H1 (cell line): Measurements from ENCODE around the gene MYRIP. TPM values are rescaled to one million over a fixed set of nuclear protein-coding genes. Genes with fewer than 3 reads are reported as not detected.
A peak's percentile ranks its signal among the peaks of the same experiment; 100 is the strongest.

Experiments used
- CTCF ChIA-PET: fragments of 300-600 bp; sonication (Branson Sonifier 250); formaldehyde crosslinking; loops from one replicate; lab custom pipeline; 2021; ENCODE audit not compliant: partially characterized antibody; lab: Charles Lee
- POLR2A ChIA-PET: fragments of 300-600 bp; sonication (Branson Sonifier 250); formaldehyde crosslinking; loops from one replicate; lab custom pipeline; 2021; ENCODE audit warnings: inconsistent platforms; ENCODE audit not compliant: partially characterized antibody; lab: Charles Lee
- DNase-seq, 2 experiments: peaks; one replicate each; pipeline versions ENCODE4 v3.0.0 to v3.0.0-alpha.2; 2010 to 2022; ENCODE audit warnings: low spot score in 2 of 2, low read depth in 1 of 2, mixed read lengths in 1 of 2
- FAIRE-seq: peaks from 2 replicates; lab custom pipeline; 2011; peaks lifted over from hg19 to GRCh38; lab: Jason Lieb, UNC
- H2AFZ ChIP-seq: 2 replicates; pipeline ENCODE4 v1.8.1; 2012; ENCODE audit warnings: low read length, inconsistent platforms
- H2AK5ac ChIP-seq: 2 replicates; pipeline ENCODE4 v1.6.1; 2013; ENCODE audit warnings: low read depth, low read length
- H2BK120ac ChIP-seq: replicated peaks from 2 replicates; pipeline ENCODE3; 2013; ENCODE audit warnings: low read depth, low read length, inconsistent platforms
- H2BK12ac ChIP-seq: 2 replicates; pipeline ENCODE4 v1.6.1; 2013; ENCODE audit warnings: low read depth, low read length
- H2BK15ac ChIP-seq: 2 replicates; pipeline ENCODE4 v1.6.1; 2013; ENCODE audit warnings: low read length
- H2BK20ac ChIP-seq: 2 replicates; pipeline ENCODE4 v1.6.1; 2013; ENCODE audit warnings: low read length
- H2BK5ac ChIP-seq: 2 replicates; pipeline ENCODE4 v1.6.1; 2013; ENCODE audit warnings: low read depth, low read length
- H3K14ac ChIP-seq: 2 replicates; pipeline ENCODE4 v1.6.1; 2013; ENCODE audit warnings: inconsistent platforms; ENCODE audit not compliant: insufficient read length
- H3K18ac ChIP-seq: 2 replicates; pipeline ENCODE4 v1.6.1; 2013; ENCODE audit warnings: low read length; ENCODE audit errors: extremely low read depth
- H3K23ac ChIP-seq: 2 replicates; pipeline ENCODE4 v1.6.1; 2013; ENCODE audit warnings: inconsistent platforms; ENCODE audit not compliant: insufficient read length
- H3K23me2 ChIP-seq: 2 replicates; pipeline ENCODE4 v1.6.1; 2013; ENCODE audit warnings: low read depth, low read length
- H3K27ac ChIP-seq: 2 replicates; pipeline ENCODE4 v1.6.1; 2011; ENCODE audit warnings: low read depth, low read length, inconsistent platforms
- H3K27me3 ChIP-seq, 4 experiments: replicated peaks in 1 of 4; 1 replicate in 1 of 4; 2 replicates in 3 of 4; pipeline versions ENCODE4 v1.6.1 to v1.8.1; 2011 to 2013; ENCODE audit warnings: low read length in 3 of 4, mild to moderate bottlenecking in 3 of 4, inconsistent platforms in 2 of 4, mixed read lengths in 2 of 4, moderate library complexity in 1 of 4; ENCODE audit not compliant: control insufficient read depth in 3 of 4, insufficient read depth in 3 of 4; ENCODE audit errors: extremely low read depth in 1 of 4
- H3K36me3 ChIP-seq, 4 experiments: 2 replicates each; pipeline versions ENCODE4 v1.6.1 to v1.8.1; 2011 to 2013; ENCODE audit warnings: mild to moderate bottlenecking in 4 of 4, low read length in 3 of 4, moderate library complexity in 2 of 4, control low read depth in 1 of 4, inconsistent platforms in 1 of 4; ENCODE audit not compliant: insufficient read depth in 4 of 4, control insufficient read depth in 2 of 4
- H3K4ac ChIP-seq: replicated peaks from 2 replicates; pipeline ENCODE3; 2013; ENCODE audit warnings: low read length, low read depth, mixed read lengths, inconsistent platforms; ENCODE audit not compliant: insufficient read length
- H3K4me1 ChIP-seq, 4 experiments: replicated peaks in 1 of 4; 1 replicate in 1 of 4; 2 replicates in 3 of 4; pipeline versions ENCODE4 v1.6.1 to v1.8.1; 2011 to 2013; ENCODE audit warnings: low read length in 3 of 4, inconsistent platforms in 2 of 4, mixed read lengths in 1 of 4; ENCODE audit not compliant: insufficient read depth in 4 of 4, control insufficient read depth in 3 of 4
- H3K4me2 ChIP-seq, 2 experiments: 2 replicates each; pipeline versions ENCODE4 v1.6.1 to v1.8.1; 2011 to 2013; ENCODE audit warnings: low read depth in 2 of 2, low read length in 2 of 2, control low read depth in 1 of 2, inconsistent platforms in 1 of 2, mild to moderate bottlenecking in 1 of 2; ENCODE audit not compliant: insufficient read depth in 1 of 2
- H3K4me3 ChIP-seq, 4 experiments: fragments of 200-600, 300-600 bp in 1 of 4; sonication (generic), shearing (Covaris generic), sonication (Bioruptor Twin) in 1 of 4; 2 replicates each; pipeline versions ENCODE4 v1.5.1 to v1.8.1; 2011 to 2016; ENCODE audit warnings: low read length in 4 of 4, low read depth in 3 of 4, control low read depth in 2 of 4, inconsistent platforms in 2 of 4, mild to moderate bottlenecking in 2 of 4, mixed read lengths in 1 of 4, moderate library complexity in 1 of 4; ENCODE audit not compliant: insufficient read depth in 2 of 4; ENCODE audit errors: extremely low read depth in 1 of 4
- H3K56ac ChIP-seq: replicated peaks from 2 replicates; pipeline ENCODE3; 2013; ENCODE audit warnings: low read depth, mild to moderate bottlenecking, mixed read lengths, low read length, inconsistent platforms; ENCODE audit not compliant: insufficient read length
- H3K79me1 ChIP-seq: 2 replicates; pipeline ENCODE4 v1.6.1; 2013; ENCODE audit warnings: low read depth, low read length, control low read depth
- H3K79me2 ChIP-seq, 2 experiments: 2 replicates each; pipeline versions ENCODE4 v1.6.1 to v1.8.1; 2012 to 2013; ENCODE audit warnings: low read length in 2 of 2, mild to moderate bottlenecking in 2 of 2, inconsistent platforms in 1 of 2; ENCODE audit not compliant: insufficient read depth in 2 of 2, control insufficient read depth in 1 of 2
- H3K9ac ChIP-seq, 4 experiments: replicated peaks in 1 of 4; 1 replicate in 1 of 4; 2 replicates in 3 of 4; pipeline versions ENCODE4 v1.6.1 to v1.8.1; 2011 to 2013; ENCODE audit warnings: low read depth in 3 of 4, low read length in 3 of 4, control low read depth in 2 of 4, mild to moderate bottlenecking in 2 of 4, moderate library complexity in 2 of 4, inconsistent platforms in 1 of 4; ENCODE audit errors: extremely low read depth in 1 of 4
- H3K9me3 ChIP-seq, 2 experiments: 2 replicates each; pipeline versions ENCODE4 v1.6.1 to v1.8.1; 2012 to 2013; ENCODE audit warnings: mild to moderate bottlenecking in 2 of 2, moderate library complexity in 2 of 2, control low read depth in 1 of 2, inconsistent platforms in 1 of 2, low read depth in 1 of 2, low read length in 1 of 2, mixed read lengths in 1 of 2; ENCODE audit not compliant: insufficient read depth in 2 of 2
- H4K20me1 ChIP-seq, 2 experiments: replicated peaks in 1 of 2; 2 replicates each; pipeline versions ENCODE3 to v1.8.1; 2011 to 2013; ENCODE audit warnings: inconsistent platforms in 2 of 2, low read length in 2 of 2, mild to moderate bottlenecking in 1 of 2; ENCODE audit not compliant: insufficient read depth in 2 of 2, control insufficient read depth in 1 of 2
- H4K5ac ChIP-seq: 2 replicates; pipeline ENCODE4 v1.6.1; 2013; ENCODE audit warnings: low read length, low read depth, mixed read lengths, inconsistent platforms; ENCODE audit not compliant: insufficient read length
- H4K8ac ChIP-seq: 2 replicates; pipeline ENCODE4 v1.8.0; 2013; ENCODE audit warnings: mild to moderate bottlenecking, moderate library complexity, low read length, inconsistent platforms; ENCODE audit not compliant: insufficient read depth; ENCODE audit errors: extremely low read depth
- H4K91ac ChIP-seq: replicated peaks from 2 replicates; pipeline ENCODE3; 2013; ENCODE audit warnings: low read length, mixed read lengths, inconsistent platforms; ENCODE audit not compliant: insufficient read length
- BACH1 ChIP-seq: IDR thresholded peaks from 2 replicates; pipeline ENCODE4 v1.6.1; 2012; ENCODE audit warnings: low read length, improper control_type of control experiment
- CBX5 ChIP-seq: fragments of 300-800, 300-1000 bp; sonication (generic); IDR thresholded peaks from 2 replicates; pipeline ENCODE4 v1.7.1; 2016; ENCODE audit warnings: antibody characterized with exemption, low read length, low read depth
- CBX8 ChIP-seq: fragments of 300-800, 300-1000 bp; sonication (generic); IDR thresholded peaks from 2 replicates; pipeline ENCODE4 v1.7.1; 2016; ENCODE audit warnings: low read depth, low read length, borderline replicate concordance
- JUND ChIP-seq: IDR thresholded peaks from 2 replicates; pipeline ENCODE4 v1.6.1; 2011; ENCODE audit warnings: mild to moderate bottlenecking, improper control_type of control experiment, low read length
- NRF1 ChIP-seq: IDR thresholded peaks from 2 replicates; pipeline ENCODE4 v1.6.1; 2011; ENCODE audit warnings: mild to moderate bottlenecking, low read depth, low read length, improper control_type of control experiment
- RAD21 ChIP-seq, 2 experiments: IDR thresholded peaks in 1 of 2; conservative IDR thresholded peaks in 1 of 2; 2 replicates each; pipeline ENCODE4 v1.6.1; 2011; ENCODE audit warnings: low read depth in 2 of 2, low read length in 2 of 2, improper control_type of control experiment in 1 of 2, inconsistent platforms in 1 of 2, mild to moderate bottlenecking in 1 of 2, moderate library complexity in 1 of 2
- SIN3A ChIP-seq, 2 experiments: IDR thresholded peaks in 1 of 2; conservative IDR thresholded peaks in 1 of 2; 2 replicates each; pipeline ENCODE4 v1.6.1; 2011 to 2012; ENCODE audit warnings: low read length in 2 of 2, improper control_type of control experiment in 1 of 2, low read depth in 1 of 2, mild to moderate bottlenecking in 1 of 2
- SP2 ChIP-seq: IDR thresholded peaks from 2 replicates; pipeline ENCODE4 v1.6.1; 2012; ENCODE audit warnings: mild to moderate bottlenecking, low read length, inconsistent platforms
- SUZ12 ChIP-seq: fragments of 200-600 bp; sonication (generic); IDR thresholded peaks from 2 replicates; pipeline ENCODE4 v1.6.1; 2012; ENCODE audit warnings: mild to moderate bottlenecking, inconsistent platforms, low read length, moderate library complexity, mixed read lengths
- TAF7 ChIP-seq: optimal IDR thresholded peaks from 2 replicates; pipeline ENCODE3; 2011; ENCODE audit warnings: low read depth, mild to moderate bottlenecking, inconsistent platforms, low read length, moderate library complexity, borderline replicate concordance
- TBP ChIP-seq: IDR thresholded peaks from 2 replicates; pipeline ENCODE4 v1.6.1; 2011; ENCODE audit warnings: low read depth, low read length, improper control_type of control experiment
- WGBS, 2 experiments: shearing (Covaris generic) in 1 of 2; methylation state at CpG; one replicate each; pipeline versions ENCODE4 v1.1.6 to v1.1.7; 2013 to 2015; ENCODE audit warnings: low lambda C conversion rate in 2 of 2, mixed read lengths in 2 of 2, inconsistent platforms in 1 of 2, low coverage in 1 of 2, missing lambda C conversion rate in 1 of 2; ENCODE audit not compliant: insufficient replicate concordance in 2 of 2, insufficient coverage in 1 of 2, insufficient read length in 1 of 2; ENCODE audit errors: extremely low coverage in 1 of 2, missing lambda C conversion rate in 1 of 2; 5-methylcytosine and 5-hydroxymethylcytosine counted together
- polyA plus RNA-seq, 7 experiments: library from polyadenylated mRNA; depleted of rRNA in 3 of 7; stranded (reverse) in 5 of 7; unstranded in 2 of 7; fragments of >200 nt in 5 of 7; fragments of 200-250 nt in 2 of 7; gene quantifications; 1 replicate in 5 of 7; 2 replicates in 1 of 7; 4 replicates in 1 of 7; pipeline versions ENCODE4 v1.2.1 to v1.2.3, GENCODE V29; 2011 to 2013; ENCODE audit warnings: missing spikeins in 2 of 7, mixed read lengths in 2 of 7
- total RNA-seq: library from RNA; stranded (reverse); fragmentation: NEBNext Ultra II Directional; extraction: Animal tissue kit (Norgen Biotek cat#: 25700); gene quantifications from 2 replicates; pipeline ENCODE4 v1.2.1, GENCODE V29; 2021

MYRIP gene
- total and polyA plus RNA-seq, 2 of the 8 experiments (the other 6 are each of a cell fraction or from before 2014, with no cell fraction given) = 0.54 to 4.3 TPM

DNA sequence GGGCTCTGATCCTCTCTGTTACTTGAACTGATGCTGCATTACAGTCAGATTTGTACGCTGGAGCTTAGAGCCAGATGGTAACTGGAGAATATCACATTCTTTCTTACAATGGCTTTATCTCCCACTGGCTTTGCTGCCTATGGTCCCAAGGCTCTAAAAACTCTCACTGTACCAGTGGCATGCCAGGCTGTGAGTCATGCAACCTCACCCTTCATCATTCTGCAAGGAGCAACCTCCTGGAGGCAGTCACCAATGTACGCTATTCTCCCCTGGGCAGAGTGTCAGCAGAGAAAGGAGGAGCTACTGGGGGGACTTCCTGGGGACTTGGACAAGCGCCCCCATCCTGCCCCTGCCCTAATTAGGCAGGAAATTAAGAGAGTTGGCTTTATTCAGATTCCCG is 402.2 kb downstream of the MYRIP start:
- H3K4me1 ChIP-seq = no peaks in the 10 kb centered on the region
- POLR2A ChIA-PET = no interaction called here
- DNase-seq = no peak
- H2BK20ac ChIP-seq = no peak overlapping the region
- no peak overlapping the region for H2BK120ac ChIP-seq
- no peak overlapping the region for H2BK15ac ChIP-seq
- 83% methylated on average over 4 of the region's 4 CpGs; no CpG with 5 or more reads in 1 of the 2 experiments for WGBS, 2 experiments
- no peaks in the 10 kb centered on the region for H4K20me1 ChIP-seq
- H2BK5ac ChIP-seq = no peak overlapping the region
- H3K23me2 ChIP-seq = no peaks in the 10 kb centered on the region
- H3K4me2 ChIP-seq = no peak overlapping the region
- H3K79me2 ChIP-seq = no peaks in the 10 kb centered on the region
- H3K4me3 ChIP-seq = no peak overlapping the region
- H3K9ac ChIP-seq = no peak overlapping the region
- FAIRE-seq = no peak
- H2AFZ ChIP-seq = no peak overlapping the region
- no peak overlapping the region for H2AK5ac ChIP-seq
- peak overlapping the region; percentile 43 for H3K14ac ChIP-seq
- H3K9me3 ChIP-seq = no peaks in the 10 kb centered on the region
- H4K5ac ChIP-seq = no peak overlapping the region
- H3K23ac ChIP-seq = no peak overlapping the region
- H3K56ac ChIP-seq = no peak overlapping the region
- H3K4ac ChIP-seq = no peak overlapping the region
- no peak overlapping the region for H3K27ac ChIP-seq
- H3K18ac ChIP-seq = no peak overlapping the region
- no peak overlapping the region for H4K91ac ChIP-seq
- H4K8ac ChIP-seq = no peak overlapping the region
- H3K36me3 ChIP-seq = no peaks in the 10 kb centered on the region
- no peaks in the 10 kb centered on the region; a peak in 1 of 7 replicates for H3K27me3 ChIP-seq
- CTCF ChIA-PET = interaction anchor here (1.4 to 1.6 kb wide), 3 partner anchors 11 to 32 kb away, joined by 3 to 4 read pairs (median 3); no protein-coding TSS in a partner anchor
- no peak overlapping the region for H2BK12ac ChIP-seq
- TF ChIP-seq RAD21 (IDR thresholded peaks at IDR 0.05 in 1 of 2, conservative IDR thresholded peaks at IDR 0.05 in 1 of 2; ENCODE audit: low read depth in 2 of 2, low read length in 2 of 2) (no peak), JUND (no peak), TBP (no peak), SUZ12 (no peak), CBX5 (no peak), TAF7 (no peak), BACH1 (no peak), NRF1 (no peak), SP2 (no peak), CBX8 (no peak), SIN3A (conservative IDR thresholded peaks at IDR 0.05 in 1 of 2, IDR thresholded peaks at IDR 0.05 in 1 of 2; ENCODE audit: low read depth in 1 of 2, low read length in 2 of 2) (no peak)
- H3K79me1 ChIP-seq = no peaks in the 10 kb centered on the region
